H9 (cell line): Measurements from ENCODE around the gene SLC25A53. TPM values are rescaled to one million over a fixed set of nuclear protein-coding genes. Genes with fewer than 3 reads are reported as not detected.

ENCODE experiments used
- DNase-seq: peaks from one replicate; pipeline ENCODE4 v3.0.0-alpha.2; 2017
- H2AFZ ChIP-seq: one replicate; pipeline ENCODE4 v1.6.1; 2013; ENCODE audit warnings: mild to moderate bottlenecking, low read length, control low read depth, moderate library complexity
- H2AK5ac ChIP-seq: 2 replicates; pipeline ENCODE4 v1.6.1; 2013; ENCODE audit warnings: low read length, control low read depth, mixed read lengths; ENCODE audit not compliant: insufficient read length
- H2BK120ac ChIP-seq: one replicate; pipeline ENCODE4 v1.6.1; 2013; ENCODE audit warnings: low read depth, mild to moderate bottlenecking, low read length, control low read depth, inconsistent platforms; ENCODE audit not compliant: poor library complexity, severe bottlenecking
- H2BK12ac ChIP-seq: 2 replicates; pipeline ENCODE4 v1.6.1; 2013; ENCODE audit warnings: low read length, control low read depth, mixed read lengths, low read depth; ENCODE audit not compliant: insufficient read length
- H2BK15ac ChIP-seq: 2 replicates; pipeline ENCODE4 v1.6.1; 2013; ENCODE audit warnings: low read depth, low read length, control low read depth
- H2BK20ac ChIP-seq: one replicate; pipeline ENCODE4 v1.6.1; 2013; ENCODE audit warnings: low read depth, mild to moderate bottlenecking, low read length, control low read depth, inconsistent platforms; ENCODE audit not compliant: poor library complexity, severe bottlenecking
- H2BK5ac ChIP-seq: 2 replicates; pipeline ENCODE4 v1.6.1; 2013; ENCODE audit warnings: low read length, control low read depth, mixed read lengths; ENCODE audit not compliant: insufficient read length
- H3K14ac ChIP-seq: 2 replicates; pipeline ENCODE4 v1.6.1; 2013; ENCODE audit warnings: low read length, control low read depth; ENCODE audit not compliant: insufficient read depth
- H3K18ac ChIP-seq: 2 replicates; pipeline ENCODE4 v1.6.1; 2013; ENCODE audit warnings: low read depth, mild to moderate bottlenecking, mixed read lengths, low read length, control low read depth; ENCODE audit not compliant: insufficient read length
- H3K23ac ChIP-seq: 2 replicates; pipeline ENCODE4 v1.6.1; 2013; ENCODE audit warnings: low read length, control low read depth, mixed read lengths, low read depth; ENCODE audit not compliant: insufficient read length
- H3K23me2 ChIP-seq: 2 replicates; pipeline ENCODE4 v1.6.1; 2013; ENCODE audit warnings: low read depth, mild to moderate bottlenecking, mixed read lengths, low read length, control low read depth; ENCODE audit not compliant: insufficient read length, poor library complexity, severe bottlenecking
- H3K27ac ChIP-seq: 2 replicates; pipeline ENCODE4 v1.5.1; 2013; ENCODE audit warnings: low read length, control low read depth, mixed read lengths, low read depth; ENCODE audit not compliant: insufficient read length
- H3K27me3 ChIP-seq: 2 replicates; pipeline ENCODE4 v1.6.1; 2013; ENCODE audit warnings: low read length, control low read depth, inconsistent platforms; ENCODE audit not compliant: insufficient read depth
- H3K4ac ChIP-seq: 2 replicates; pipeline ENCODE4 v1.6.1; 2013; ENCODE audit warnings: low read depth, mild to moderate bottlenecking, control low read depth, inconsistent platforms, low read length, moderate library complexity
- H3K4me1 ChIP-seq: 2 replicates; pipeline ENCODE4 v1.6.1; 2013; ENCODE audit warnings: low read length, control low read depth, inconsistent platforms; ENCODE audit not compliant: insufficient read depth
- H3K4me2 ChIP-seq: 2 replicates; pipeline ENCODE4 v1.6.1; 2013; ENCODE audit warnings: low read length, control low read depth, mixed read lengths; ENCODE audit not compliant: insufficient read length, insufficient read depth
- H3K56ac ChIP-seq: 2 replicates; pipeline ENCODE4 v1.6.1; 2013; ENCODE audit warnings: low read depth, mild to moderate bottlenecking, mixed read lengths, low read length, control low read depth; ENCODE audit not compliant: insufficient read length
- H3K79me1 ChIP-seq: 2 replicates; pipeline ENCODE4 v1.6.1; 2013; ENCODE audit warnings: low read depth, mild to moderate bottlenecking, moderate library complexity, low read length, control low read depth, inconsistent platforms; ENCODE audit not compliant: insufficient read depth, poor library complexity, severe bottlenecking
- H3K79me2 ChIP-seq: 2 replicates; pipeline ENCODE4 v1.6.1; 2013; ENCODE audit warnings: low read length, control low read depth, inconsistent platforms; ENCODE audit not compliant: insufficient read depth
- H3K9ac ChIP-seq: 2 replicates; pipeline ENCODE4 v1.6.1; 2013; ENCODE audit warnings: low read length, control low read depth, mixed read lengths; ENCODE audit not compliant: insufficient read length; ENCODE audit errors: extremely low read depth
- H3K9me3 ChIP-seq: one replicate; pipeline ENCODE4 v1.6.1; 2013; ENCODE audit warnings: low read depth, low read length, inconsistent platforms; ENCODE audit not compliant: control insufficient read depth
- H3T11ph ChIP-seq: one replicate; pipeline ENCODE4 v1.6.1; 2013; ENCODE audit warnings: mild to moderate bottlenecking, low read length, control low read depth, inconsistent platforms
- H4K20me1 ChIP-seq: one replicate; pipeline ENCODE4 v1.6.1; 2013; ENCODE audit not compliant: control insufficient read depth, insufficient read length, insufficient read depth
- H4K5ac ChIP-seq: 2 replicates; pipeline ENCODE4 v1.6.1; 2013; ENCODE audit warnings: low read depth, mild to moderate bottlenecking, mixed read lengths, low read length, control low read depth; ENCODE audit not compliant: insufficient read length
- H4K8ac ChIP-seq: replicated peaks from 2 replicates; pipeline ENCODE4 v1.6.1; 2013; ENCODE audit warnings: low read length, control low read depth, mixed read lengths, low read depth; ENCODE audit not compliant: insufficient read length
- H4K91ac ChIP-seq: 2 replicates; pipeline ENCODE4 v1.6.1; 2013; ENCODE audit warnings: low read depth, mild to moderate bottlenecking, moderate library complexity, mixed read lengths, low read length, control low read depth; ENCODE audit not compliant: insufficient read length
- H3K27ac Mint-ChIP-seq, 3 experiments: 2 replicates in 2 of 3; 3 replicates in 1 of 3; pipeline ENCODE4 v1.8.0; 2020 to 2021; ENCODE audit warnings: mixed read lengths in 3 of 3, mild to moderate bottlenecking in 1 of 3, moderate library complexity in 1 of 3
- H3K27me3 Mint-ChIP-seq: 2 replicates; pipeline ENCODE4 v1.8.0; 2021; ENCODE audit warnings: low read depth, mild to moderate bottlenecking, moderate library complexity, mixed read lengths
- H3K36me3 Mint-ChIP-seq, 3 experiments: 2 replicates in 2 of 3; 3 replicates in 1 of 3; pipeline ENCODE4 v1.8.0; 2020 to 2021; ENCODE audit warnings: low read depth in 3 of 3, mixed read lengths in 3 of 3; ENCODE audit not compliant: insufficient read depth in 1 of 3
- H3K4me1 Mint-ChIP-seq, 2 experiments: 2 replicates each; pipeline ENCODE4 v1.8.0; 2020; ENCODE audit warnings: mixed read lengths in 2 of 2
- H3K4me3 Mint-ChIP-seq, 2 experiments: 2 replicates in 1 of 2; 3 replicates in 1 of 2; pipeline ENCODE4 v1.8.0; 2020 to 2021; ENCODE audit warnings: mild to moderate bottlenecking in 2 of 2, mixed read lengths in 2 of 2, moderate library complexity in 1 of 2
- H3K9me3 Mint-ChIP-seq, 2 experiments: 2 replicates in 1 of 2; 3 replicates in 1 of 2; pipeline ENCODE4 v1.8.0; 2020; ENCODE audit warnings: mild to moderate bottlenecking in 2 of 2, mixed read lengths in 2 of 2, moderate library complexity in 1 of 2
- CTCF ChIP-seq: fragments of 200-600 bp; sonication (generic); conservative IDR thresholded peaks from 3 replicates; pipeline ENCODE4 v1.8.0; 2021; ENCODE audit warnings: antibody characterized with exemption, mild to moderate bottlenecking
- WGBS: extraction: QIAGEN DNeasy Blood & Tissue Kit; methylation state at CpG from one replicate; pipeline ENCODE4 v1.1.7; 2013; ENCODE audit warnings: missing lambda C conversion rate, low lambda C conversion rate, mixed read lengths; ENCODE audit not compliant: insufficient read length; ENCODE audit errors: extremely low coverage; 5-methylcytosine and 5-hydroxymethylcytosine counted together
- total RNA-seq: library from RNA; stranded (reverse); gene quantifications from 2 replicates; pipeline ENCODE4 v1.2.1, GENCODE V29; 2021

SLC25A53 gene
- total RNA-seq, 1 experiment from 2014 or later, result 1.6 TPM

- Mint-ChIP-seq H3K9me3 (peaks cover 0 to 45% of the 10 kb centered on the region in 2 experiments; a peak in 2 of 5 replicates), H3K4me3 (no peak overlapping the region), H3K27me3 (peaks cover 3% of the 10 kb centered on the region; the same call in 1 of the 2 replicates), H3K27ac (no peak overlapping the region), H3K36me3 (no peaks in the 10 kb centered on the region), H3K4me1 (no peaks in the 10 kb centered on the region)
- peak; percentile 72 for TF ChIP-seq CTCF
- Histone ChIP-seq H3T11ph (no peak overlapping the region), H3K4me1 (no peaks in the 10 kb centered on the region), H3K4me2 (no peak overlapping the region), H3K9me3 (no peaks in the 10 kb centered on the region), H2BK12ac (no peak overlapping the region), H4K91ac (no peak overlapping the region), H2AK5ac (no peak overlapping the region), H4K5ac (no peak overlapping the region), H3K79me1 (no peaks in the 10 kb centered on the region), H2BK5ac (no peak overlapping the region), H2BK15ac (no peak overlapping the region), H4K8ac (no peak overlapping the region), H3K4ac (no peak overlapping the region), H3K23me2 (no peaks in the 10 kb centered on the region), H3K9ac (no peak overlapping the region), H2BK120ac (no peak overlapping the region), H3K79me2 (no peaks in the 10 kb centered on the region), H3K27ac (no peak overlapping the region), H3K23ac (no peak overlapping the region), H2BK20ac (no peak overlapping the region), H4K20me1 (no peaks in the 10 kb centered on the region), H3K14ac (no peak overlapping the region), H2AFZ (no peak overlapping the region), H3K18ac (no peak overlapping the region), H3K56ac (no peak overlapping the region), H3K27me3 (no peaks in the 10 kb centered on the region)
- DNase-seq, result no peak
- WGBS, result no CpG with 5 or more reads among the region's 4 CpGs
These were observed 58.5 kb downstream of the SLC25A53 start for GRCh38 chrX:104098151-104098808.
